PFSK-1 (cell line): ENCODE data around the gene GREB1.

ENCODE experiments used
- POLR2AphosphoS5 ChIP-seq: IDR thresholded peaks from 2 replicates; pipeline ENCODE4 v1.6.1; 2012; ENCODE audit warnings: low read depth, mild to moderate bottlenecking, control low read depth, low read length, moderate library complexity
- REST ChIP-seq, 2 experiments: IDR thresholded peaks; 2 replicates each; pipeline versions ENCODE4 v1.6.1 to v1.8.0; 2011 to 2012; ENCODE audit warnings: low read depth in 2 of 2, low read length in 2 of 2, control low read depth in 1 of 2, inconsistent platforms in 1 of 2, mild to moderate bottlenecking in 1 of 2, moderate library complexity in 1 of 2; ENCODE audit not compliant: insufficient read depth in 1 of 2
- TAF1 ChIP-seq: IDR thresholded peaks from 2 replicates; pipeline ENCODE4 v1.6.1; 2012; ENCODE audit warnings: low read length, control low read depth, borderline replicate concordance; ENCODE audit not compliant: insufficient read depth

GRCh38 chr2:11629851-11630250 lies 96.0 kb downstream of the GREB1 start:
- TF ChIP-seq REST (IDR thresholded peaks at IDR 0.05; ENCODE audit: insufficient read depth in 1 of 2, low read depth in 2 of 2, low read length in 2 of 2) (no peak), POLR2AphosphoS5 (no peak), TAF1 (no peak)
